Neural crest cell (in vitro differentiated cells): ENCODE data around the gene PAK6. TPM values are rescaled to one million over a fixed set of nuclear protein-coding genes. Genes with fewer than 3 reads are reported as not detected.

Source experiments
- DNase-seq: peaks from one replicate; pipeline ENCODE4 v3.0.0; 2021; ENCODE audit warnings: low read depth, mixed read lengths, low spot score
- H3K27ac Mint-ChIP-seq: one replicate; pipeline ENCODE4 v1.8.0; 2021; ENCODE audit warnings: mild to moderate bottlenecking, mixed read lengths; ENCODE audit not compliant: unreplicated experiment
- H3K27me3 Mint-ChIP-seq: 2 replicates; pipeline ENCODE4 v1.8.0; 2021; ENCODE audit warnings: low read depth, mild to moderate bottlenecking, mixed read lengths
- H3K36me3 Mint-ChIP-seq: 2 replicates; pipeline ENCODE4 v1.8.0; 2021; ENCODE audit warnings: low read depth, mild to moderate bottlenecking, mixed read lengths
- H3K4me1 Mint-ChIP-seq: 2 replicates; pipeline ENCODE4 v1.8.0; 2021; ENCODE audit warnings: mixed read lengths
- H3K4me3 Mint-ChIP-seq: one replicate; pipeline ENCODE4 v1.8.0; 2021; ENCODE audit warnings: mild to moderate bottlenecking, mixed read lengths
- H3K9me3 Mint-ChIP-seq: 2 replicates; pipeline ENCODE4 v1.8.0; 2021; ENCODE audit warnings: mixed read lengths
- CTCF ChIP-seq: fragments of 200-600 bp; sonication (generic); conservative IDR thresholded peaks from 2 replicates; pipeline ENCODE4 v1.5.0; 2021; ENCODE audit warnings: antibody characterized with exemption, mild to moderate bottlenecking
- total RNA-seq: library from RNA; stranded (reverse); gene quantifications from 2 replicates; pipeline ENCODE4 v1.2.1, GENCODE V29; 2021

The PAK6 gene
- total RNA-seq, 1 donor from 2014 or later, result 0.28 TPM

DNA sequence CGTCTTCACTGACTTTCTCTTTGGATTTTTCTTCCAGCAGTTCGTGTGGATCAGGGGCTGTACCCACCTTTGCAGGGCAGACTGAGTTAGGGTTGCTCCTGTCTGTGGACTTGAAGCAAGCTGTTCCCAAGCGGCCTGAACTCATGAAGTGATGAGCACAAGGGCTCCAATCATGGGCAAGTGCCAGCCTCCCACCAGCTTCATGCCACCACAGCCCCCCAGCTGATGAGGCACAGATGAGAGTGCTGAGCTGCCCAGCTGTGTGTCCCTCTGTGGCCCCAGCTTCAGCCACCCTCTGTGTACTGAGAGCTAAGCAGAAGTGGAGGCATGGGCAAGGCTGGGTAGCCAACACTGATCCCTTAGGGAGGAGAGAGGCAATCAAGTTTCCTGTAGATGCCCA lies 72.1 kb downstream of the PAK6 start:
- Mint-ChIP-seq H3K4me3 (no peak overlapping the region), H3K27ac (no peak overlapping the region), H3K27me3 (peaks cover 59% of the 10 kb centered on the region), H3K36me3 (no peaks in the 10 kb centered on the region), H3K9me3 (no peaks in the 10 kb centered on the region), H3K4me1 (peaks cover 9% of the 10 kb centered on the region)
- no peak for DNase-seq
- no peak for TF ChIP-seq CTCF

GRCh38 chr15:40312370-40313158 lies 73.7 kb downstream of the PAK6 start:
- Mint-ChIP-seq H3K4me1 (peaks cover 9% of the 10 kb centered on the region), H3K36me3 (no peaks in the 10 kb centered on the region), H3K9me3 (no peaks in the 10 kb centered on the region), H3K27me3 (peaks cover 71% of the 10 kb centered on the region), H3K27ac (no peak overlapping the region), H3K4me3 (no peak overlapping the region)
- TF ChIP-seq CTCF, result no peak
- no peak for DNase-seq

DNA sequence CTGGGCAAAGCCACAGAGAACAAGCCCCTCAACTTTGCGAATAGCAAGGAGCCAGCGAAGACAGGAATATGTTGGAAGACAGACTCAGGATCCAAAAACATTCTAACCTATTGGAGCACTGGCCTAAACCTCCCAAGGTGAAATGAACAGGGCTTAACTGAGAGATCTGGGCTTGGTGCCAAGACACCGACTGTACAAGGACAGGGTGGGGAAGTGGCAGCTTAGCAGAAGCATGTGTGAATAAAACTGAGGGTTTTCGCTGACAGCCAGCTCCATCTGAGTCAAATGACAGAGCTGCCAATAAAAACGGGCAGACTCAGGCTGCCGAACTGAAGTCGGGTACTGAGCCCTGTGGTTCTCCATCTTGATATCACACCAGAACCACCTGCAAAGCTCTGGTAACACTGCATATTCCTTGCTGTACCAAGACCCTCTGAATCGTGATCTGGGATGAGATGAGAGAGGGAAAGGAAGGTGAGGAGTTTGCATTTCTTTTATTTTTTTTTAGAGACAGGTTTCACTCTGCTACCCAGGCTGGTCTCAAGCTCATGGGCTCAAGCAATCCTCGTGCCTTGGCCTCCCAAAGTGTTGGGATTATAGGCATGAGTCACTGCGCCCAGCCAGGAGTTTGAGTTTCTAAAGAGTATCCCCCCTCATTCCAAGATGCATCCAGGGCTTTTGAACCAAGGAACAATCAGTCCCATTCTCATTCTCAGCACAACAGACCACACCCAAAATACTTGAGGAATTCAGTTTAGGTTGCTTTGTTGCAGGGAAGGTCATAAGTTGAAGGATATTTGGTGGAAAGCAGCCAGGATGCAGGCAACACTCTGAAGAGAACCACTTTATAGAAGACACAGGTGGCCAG lies 74.9 kb downstream of the PAK6 start:
- Mint-ChIP-seq H3K9me3 (no peaks in the 10 kb centered on the region), H3K36me3 (no peaks in the 10 kb centered on the region), H3K4me1 (peaks cover 9% of the 10 kb centered on the region), H3K27me3 (peaks cover 75% of the 10 kb centered on the region), H3K27ac (peak overlapping the region; percentile 29), H3K4me3 (no peak overlapping the region)
- DNase-seq, result no peak
- no peak for TF ChIP-seq CTCF

- TF ChIP-seq CTCF, result no peak
- no peak for DNase-seq
- H3K27ac Mint-ChIP-seq, result no peak overlapping the region
- H3K4me1 Mint-ChIP-seq, result peaks cover 4% of the 10 kb centered on the region
- H3K9me3 Mint-ChIP-seq, result no peaks in the 10 kb centered on the region
- no peak overlapping the region for H3K4me3 Mint-ChIP-seq
- H3K36me3 Mint-ChIP-seq, result no peaks in the 10 kb centered on the region
- peaks cover 75% of the 10 kb centered on the region for H3K27me3 Mint-ChIP-seq
Measured at GRCh38 chr15:40314723-40315276, 75.9 kb downstream of the PAK6 start.

DNA sequence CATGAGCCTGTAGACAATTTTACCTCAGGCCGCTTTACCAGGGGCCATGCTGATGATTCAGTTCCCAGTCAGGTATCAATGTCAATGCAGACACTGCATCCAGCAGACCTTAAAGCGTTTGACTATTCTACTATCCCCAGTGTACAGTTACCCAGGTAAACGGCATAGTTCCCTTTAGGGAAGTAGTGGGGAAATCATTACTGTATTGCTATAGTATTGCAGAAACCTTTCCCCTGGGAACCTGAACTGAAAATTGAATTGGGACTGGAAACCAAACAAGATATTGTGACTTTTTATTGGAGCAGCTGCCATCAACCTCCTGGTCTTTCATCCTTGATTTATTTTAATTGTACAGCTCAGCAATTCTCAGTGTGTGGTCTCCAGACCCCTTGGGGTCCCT lies 78.1 kb downstream of the PAK6 start:
- TF ChIP-seq CTCF, result no peak
- Mint-ChIP-seq H3K36me3 (no peaks in the 10 kb centered on the region), H3K27ac (no peak overlapping the region), H3K4me1 (peaks cover 6% of the 10 kb centered on the region), H3K27me3 (peaks cover 69% of the 10 kb centered on the region), H3K4me3 (no peak overlapping the region), H3K9me3 (no peaks in the 10 kb centered on the region)
- no peak for DNase-seq
